Posterior vena cava (tissue), 2 donors: Measurements from ENCODE around the gene LRRTM3. TPM values are rescaled to one million over a fixed set of nuclear protein-coding genes. Genes with fewer than 3 reads are reported as not detected.

Source experiments
- DNase-seq: peaks from one replicate; pipeline ENCODE4 v3.0.0-alpha.2; 2020; ENCODE audit warnings: low spot score
- intact Hi-C, 2 donors: fragments of 100-400 bp; cut with DNase I; formaldehyde crosslinking; loops; one replicate each; pipeline versions ENCODE4 v1.14.1 to v1.14.2; 2022 to 2023
- long read RNA-seq, 2 donors: library from polyadenylated mRNA; unstranded; transcript quantifications; one replicate each; pipeline ENCODE4 v2.0.0, GENCODE V29; 2020 to 2021
- total RNA-seq, 2 donors: library from RNA; stranded (reverse); fragmentation: NEBNext Ultra II Directional; extraction: Animal tissue kit (Norgen Biotek cat#: 25700); gene quantifications; one replicate each; pipeline ENCODE4 v1.2.1, GENCODE V29; 2021
- donor health status: DM: yes; HTN: yes; CAD: no.
- donor health status: DM: yes; HTN: yes; CAD: no.

Gene LRRTM3
- not detected for total RNA-seq
- long read RNA-seq, donor 1, partial matches to known transcripts = 0 of 4 reads
- long read RNA-seq, donor 1, other reads (novel, unspliced or antisense) = 4 of 4 reads
- long read RNA-seq, donor 2, partial matches to known transcripts = 0 of 3 reads
- long read RNA-seq, donor 2, other reads (novel, unspliced or antisense) = 3 of 3 reads

GRCh38 chr10:66925896-66926715 lies at the start of gene LRRTM3:
Gene LRRTM3 (plus strand): TSS chr10:66926036.
- intact Hi-C loops = no loop called here
- peak; percentile 60 for DNase-seq

- intact Hi-C loops = no loop called here
- DNase-seq = no peak
Observed at GRCh38 chr10:66877361-66877760, 48.5 kb upstream of the LRRTM3 start.

GRCh38 chr10:66880292-66880691 lies 45.5 kb upstream of the LRRTM3 start:
- intact Hi-C loops = no loop called here
- no peak for DNase-seq

- intact Hi-C loops = no loop called here
- DNase-seq = no peak
Observed at GRCh38 chr10:66880826-66881225, 45.0 kb upstream of the LRRTM3 start.

- DNase-seq = no peak
Observed at GRCh38 chr10:66881814-66882213, 44.0 kb upstream of the LRRTM3 start.

GRCh38 chr10:66882271-66882670 lies 43.6 kb upstream of the LRRTM3 start:
- DNase-seq = no peak
- intact Hi-C loops = no loop called here

More at GRCh38 chr10:66881814-66882213, 44.0 kb upstream of the LRRTM3 start:
- intact Hi-C loops = no loop called here

GRCh38 chr10:66886848-66887247 lies 39.0 kb upstream of the LRRTM3 start:
- intact Hi-C loops = no loop called here
- DNase-seq = no peak

DNA sequence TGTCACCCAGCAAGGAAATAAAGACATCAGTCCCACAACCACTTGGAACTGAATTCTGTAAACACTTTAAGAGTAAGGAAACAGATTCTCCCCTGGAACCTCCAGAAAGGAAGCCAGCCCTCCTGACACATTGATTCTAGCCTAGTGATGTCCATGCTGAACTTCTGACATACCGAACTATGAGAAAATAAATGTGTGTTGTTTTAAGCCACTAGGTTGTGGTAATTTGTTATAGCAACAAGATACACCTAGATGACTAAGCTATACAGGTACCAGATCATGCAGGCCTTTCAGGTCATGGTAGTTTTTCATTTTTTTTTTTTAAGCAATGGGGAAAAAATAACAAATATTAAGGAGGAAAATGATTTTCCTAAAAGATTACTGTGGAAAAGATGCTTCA lies 37.6 kb upstream of the LRRTM3 start:
- no peak for DNase-seq

GRCh38 chr10:66892871-66893270 lies 33.0 kb upstream of the LRRTM3 start:
- intact Hi-C loops = no loop called here
- DNase-seq = no peak

More for the DNA sequence above, 37.6 kb upstream of the LRRTM3 start:
- intact Hi-C loops = no loop called here

DNA sequence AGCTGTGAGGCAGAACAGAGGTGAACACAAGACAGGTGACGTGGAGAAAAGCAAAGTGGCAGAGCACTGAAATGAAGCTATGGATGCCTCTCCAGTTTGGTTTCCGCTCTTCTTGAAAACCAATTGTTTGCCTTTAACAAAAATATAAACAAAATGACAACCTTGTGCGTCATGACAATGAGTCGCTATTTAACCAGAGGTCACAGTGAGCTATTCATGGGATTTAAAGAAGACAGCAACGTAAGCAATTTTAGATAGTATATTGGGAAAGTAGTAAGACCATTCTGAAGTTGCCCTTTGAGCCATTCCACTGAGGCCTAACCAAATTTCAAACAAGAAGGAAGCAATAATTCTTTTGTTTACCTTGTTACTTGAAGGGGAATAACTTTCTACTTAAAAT lies 15.2 kb upstream of the LRRTM3 start:
- intact Hi-C loops = no loop called here
- DNase-seq = no peak

DNA sequence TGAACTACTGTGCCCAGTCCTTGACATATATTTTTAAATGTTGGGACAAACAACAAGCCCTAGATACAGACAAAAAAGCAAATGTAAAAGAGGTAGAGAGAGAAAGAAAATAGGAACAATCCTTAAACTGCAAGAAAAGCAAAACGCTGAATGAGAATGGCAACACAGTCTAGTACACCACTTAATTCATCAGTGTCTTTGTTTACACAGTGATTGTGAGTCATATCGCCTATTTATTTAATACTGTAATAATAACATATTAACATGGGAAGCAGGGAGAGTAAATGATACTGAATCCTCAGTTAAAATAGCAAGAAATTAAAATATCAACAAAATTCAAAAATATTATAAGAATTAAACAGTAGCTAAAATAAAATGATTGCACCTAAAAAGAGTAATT lies 9.8 kb upstream of the LRRTM3 start:
- intact Hi-C loops = no loop called here
- no peak for DNase-seq

GRCh38 chr10:66917104-66917503 lies 8.7 kb upstream of the LRRTM3 start:
- intact Hi-C loops = no loop called here
- DNase-seq = no peak

DNA sequence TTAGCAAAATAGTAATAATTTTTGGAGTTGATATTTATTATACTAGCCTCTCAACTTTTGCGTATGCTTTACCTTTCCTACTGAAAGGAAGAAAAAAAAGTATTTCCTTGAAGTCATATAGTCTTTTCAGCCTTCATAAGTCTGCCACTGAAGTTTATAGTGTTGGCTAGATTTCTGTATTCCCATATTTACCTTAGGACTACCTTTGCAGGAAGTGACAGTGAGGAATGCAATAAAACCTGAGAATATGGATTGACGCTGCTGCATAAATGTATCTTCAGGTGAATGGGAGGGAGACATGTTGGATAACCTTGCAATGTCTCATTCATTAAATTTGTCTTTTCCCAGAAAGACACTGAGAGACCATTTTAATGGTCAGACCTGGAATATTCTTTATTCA lies 6.6 kb upstream of the LRRTM3 start:
- no peak for DNase-seq
- intact Hi-C loops = no loop called here

- DNase-seq = no peak
- intact Hi-C loops = no loop called here
Observed at GRCh38 chr10:66924674-66925345, 1.0 kb upstream of the LRRTM3 start.

- intact Hi-C loops = no loop called here
- no peak for DNase-seq
Observed at GRCh38 chr10:66925373-66925772, 463 bp upstream of the LRRTM3 start.

GRCh38 chr10:66926841-66927240 lies 1.0 kb downstream of the LRRTM3 start:
- no peak for DNase-seq
- intact Hi-C loops = no loop called here

- intact Hi-C loops = no loop called here
- DNase-seq = no peak
Observed at GRCh38 chr10:66927251-66927935, 1.6 kb downstream of the LRRTM3 start.

DNA sequence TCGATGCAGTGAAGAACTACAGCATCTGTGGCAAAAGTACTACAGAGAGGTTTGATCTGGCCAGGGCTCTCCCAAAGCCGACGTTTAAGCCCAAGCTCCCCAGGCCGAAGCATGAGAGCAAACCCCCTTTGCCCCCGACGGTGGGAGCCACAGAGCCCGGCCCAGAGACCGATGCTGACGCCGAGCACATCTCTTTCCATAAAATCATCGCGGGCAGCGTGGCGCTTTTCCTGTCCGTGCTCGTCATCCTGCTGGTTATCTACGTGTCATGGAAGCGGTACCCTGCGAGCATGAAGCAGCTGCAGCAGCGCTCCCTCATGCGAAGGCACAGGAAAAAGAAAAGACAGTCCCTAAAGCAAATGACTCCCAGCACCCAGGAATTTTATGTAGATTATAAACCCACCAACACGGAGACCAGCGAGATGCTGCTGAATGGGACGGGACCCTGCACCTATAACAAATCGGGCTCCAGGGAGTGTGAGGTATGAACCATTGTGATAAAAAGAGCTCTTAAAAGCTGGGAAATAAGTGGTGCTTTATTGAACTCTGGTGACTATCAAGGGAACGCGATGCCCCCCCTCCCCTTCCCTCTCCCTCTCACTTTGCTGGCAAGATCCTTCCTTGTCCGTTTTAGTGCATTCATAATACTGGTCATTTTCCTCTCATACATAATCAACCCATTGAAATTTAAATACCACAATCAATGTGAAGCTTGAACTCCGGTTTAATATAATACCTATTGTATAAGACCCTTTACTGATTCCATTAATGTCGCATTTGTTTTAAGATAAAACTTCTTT lies 2.3 kb downstream of the LRRTM3 start:
- intact Hi-C loops = no loop called here

DNA sequence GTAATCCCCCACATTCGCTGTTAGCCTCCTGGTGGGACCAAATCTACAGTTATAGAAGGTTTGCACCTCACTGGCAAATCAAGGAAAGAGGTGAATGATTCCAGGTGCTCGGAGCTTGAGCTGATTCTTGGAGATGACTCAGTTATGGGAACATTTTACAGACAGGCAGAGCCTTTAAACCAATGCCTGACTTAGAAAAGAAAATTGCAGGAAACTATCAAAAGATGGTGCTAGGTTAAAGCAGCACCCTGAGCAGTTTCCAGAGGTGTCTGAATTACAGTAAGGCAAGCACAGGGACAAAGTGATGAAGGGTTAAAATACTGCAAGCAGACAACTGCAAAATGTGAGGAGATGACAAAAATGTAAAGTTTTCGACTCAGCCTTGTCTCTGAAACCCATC lies 2.9 kb downstream of the LRRTM3 start:
- intact Hi-C loops = no loop called here
- DNase-seq = no peak

More for the DNA sequence above, 2.3 kb downstream of the LRRTM3 start:
- peak; percentile 78 for DNase-seq
